HEK293 (cell line): ENCODE measurements around the gene GNPTG.
A peak's percentile ranks its signal among the peaks of the same experiment; 100 is the strongest.

Source experiments
- CTCF ChIA-PET: fragments of 350-600 bp; formaldehyde crosslinking; extraction: SDS; loops from one replicate; lab custom pipeline; 2021; ENCODE audit warnings: antibody characterized with exemption; lab: Yijun Ruan, JAX
- POLR2A ChIA-PET: fragments of 300-600 bp; formaldehyde crosslinking; extraction: SDS; loops from one replicate; lab custom pipeline; 2020; ENCODE audit warnings: antibody characterized with exemption, inconsistent platforms; lab: Yijun Ruan, JAX
- H3K27ac ChIP-seq: fragments of 200-500 bp; sonication (Bioruptor generic); 2 replicates; pipeline ENCODE4 v1.5.1; 2014; ENCODE audit warnings: low read depth, low read length, control low read depth, inconsistent platforms; ENCODE audit errors: extremely low read depth
- H3K36me3 ChIP-seq, 2 experiments: fragments of 200-500 bp in 1 of 2; sonication (Bioruptor generic) in 1 of 2; 1 replicate in 1 of 2; 2 replicates in 1 of 2; pipeline ENCODE4 v1.5.1; 2014 to 2017; ENCODE audit warnings: inconsistent platforms in 2 of 2, low read length in 2 of 2; ENCODE audit not compliant: control insufficient read depth in 2 of 2, insufficient read depth in 1 of 2
- H3K4me1 ChIP-seq: fragments of 200-500 bp; sonication (Bioruptor generic); 2 replicates; pipeline ENCODE4 v1.5.1; 2014; ENCODE audit warnings: mild to moderate bottlenecking, low read length, inconsistent platforms; ENCODE audit not compliant: control insufficient read depth, insufficient read depth
- H3K4me3 ChIP-seq: 2 replicates; pipeline ENCODE4 v1.5.1; 2011; ENCODE audit warnings: low read depth, mild to moderate bottlenecking, control low read depth, low read length, moderate library complexity
- H3K9me3 ChIP-seq: fragments of 200-500 bp; sonication (Bioruptor generic); 2 replicates; pipeline ENCODE4 v1.5.1; 2014; ENCODE audit warnings: low read depth, low read length, inconsistent platforms; ENCODE audit not compliant: control insufficient read depth, insufficient read depth
- AEBP2 ChIP-seq: fragments of 450-650 bp; formaldehyde crosslinking; IDR thresholded peaks from 2 replicates; pipeline ENCODE4 v1.5.1; 2016; ENCODE audit warnings: missing biosample characterization, missing genetic modification characterization, borderline replicate concordance
- EGR2 ChIP-seq: fragments of 450-650 bp; formaldehyde crosslinking; IDR thresholded peaks from 2 replicates; pipeline ENCODE4 v1.5.1; 2016; ENCODE audit warnings: low read depth, missing biosample characterization, missing genetic modification characterization
- FEZF1 ChIP-seq: fragments of 450-650 bp; formaldehyde crosslinking; IDR thresholded peaks from 2 replicates; pipeline ENCODE4 v1.5.1; 2016; ENCODE audit warnings: missing biosample characterization, missing genetic modification characterization
- GLIS1 ChIP-seq: fragments of 450-650 bp; formaldehyde crosslinking; IDR thresholded peaks from 2 replicates; pipeline ENCODE4 v1.5.1; 2016; ENCODE audit warnings: missing biosample characterization, missing genetic modification characterization
- HIC1 ChIP-seq: fragments of 450-650 bp; formaldehyde crosslinking; IDR thresholded peaks from 2 replicates; pipeline ENCODE4 v1.5.1; 2016; ENCODE audit warnings: missing biosample characterization, missing genetic modification characterization
- PATZ1 ChIP-seq: fragments of 450-650 bp; formaldehyde crosslinking; IDR thresholded peaks from 2 replicates; pipeline ENCODE4 v1.5.1; 2016; ENCODE audit warnings: missing biosample characterization, missing genetic modification characterization
- ZFHX2 ChIP-seq: fragments of 450-650 bp; formaldehyde crosslinking; conservative IDR thresholded peaks from 2 replicates; pipeline ENCODE4 v1.5.1; 2016; ENCODE audit warnings: missing biosample characterization, missing genetic modification characterization
- ZIC2 ChIP-seq: fragments of 450-650 bp; formaldehyde crosslinking; IDR thresholded peaks from 2 replicates; pipeline ENCODE4 v1.5.1; 2016; ENCODE audit warnings: missing biosample characterization, missing genetic modification characterization
- ZNF280D ChIP-seq: fragments of 450-650 bp; formaldehyde crosslinking; IDR thresholded peaks from 2 replicates; pipeline ENCODE4 v1.5.1; 2016; ENCODE audit warnings: missing biosample characterization, missing genetic modification characterization
- ZNF341 ChIP-seq: fragments of 450-650 bp; formaldehyde crosslinking; IDR thresholded peaks from 2 replicates; pipeline ENCODE4; 2016; ENCODE audit warnings: low read depth, missing biosample characterization, missing genetic modification characterization
- ZNF350 ChIP-seq: fragments of 450-650 bp; formaldehyde crosslinking; IDR thresholded peaks from 2 replicates; pipeline ENCODE4 v1.5.0; 2017; ENCODE audit warnings: missing biosample characterization, mild to moderate bottlenecking, missing genetic modification characterization
- ZNF362 ChIP-seq: fragments of 450-650 bp; formaldehyde crosslinking; IDR thresholded peaks from 2 replicates; pipeline ENCODE4 v1.5.1; 2016; ENCODE audit warnings: missing biosample characterization, missing genetic modification characterization
- ZNF777 ChIP-seq: fragments of 450-650 bp; formaldehyde crosslinking; IDR thresholded peaks from 2 replicates; pipeline ENCODE4 v1.5.1; 2017; ENCODE audit warnings: missing biosample characterization, missing genetic modification characterization, borderline replicate concordance
- ZNF785 ChIP-seq: fragments of 450-650 bp; formaldehyde crosslinking; IDR thresholded peaks from 2 replicates; pipeline ENCODE4 v1.5.1; 2016; ENCODE audit warnings: missing biosample characterization, missing genetic modification characterization
- ZNF843 ChIP-seq: fragments of 450-650 bp; formaldehyde crosslinking; IDR thresholded peaks from 2 replicates; pipeline ENCODE4 v1.5.1; 2016; ENCODE audit warnings: missing biosample characterization, missing genetic modification characterization
- ZSCAN23 ChIP-seq: fragments of 450-650 bp; formaldehyde crosslinking; IDR thresholded peaks from 2 replicates; pipeline ENCODE4 v1.5.1; 2016; ENCODE audit warnings: missing biosample characterization, missing genetic modification characterization
- ZSCAN5A ChIP-seq: fragments of 450-650 bp; formaldehyde crosslinking; IDR thresholded peaks from 2 replicates; pipeline ENCODE4 v1.5.1; 2016; ENCODE audit warnings: missing biosample characterization, missing genetic modification characterization

Gene GNPTG

GRCh38 chr16:1335996-1336395 lies 15.7 kb upstream of the GNPTG start (continued):
- TF ChIP-seq AEBP2 (no peak), ZNF280D (tag by site-specific recombination) (no peak)

- CTCF ChIA-PET = no interaction called here
- TF ChIP-seq ZNF350 (no peak), ZSCAN23 (tag by site-specific recombination) (no peak), FEZF1 (tag by site-specific recombination) (no peak), ZFHX2 (tag by site-specific recombination) (peak; percentile 54), PATZ1 (tag by site-specific recombination) (no peak), GLIS1 (no peak), ZNF341 (tag by site-specific recombination) (no peak), ZNF843 (tag by site-specific recombination) (no peak), ZNF362 (tag by site-specific recombination) (no peak), ZSCAN5A (tag by site-specific recombination) (no peak), ZIC2 (tag by site-specific recombination) (peak; percentile 9; the same call in 1 of the 2 replicates), ZNF777 (tag by site-specific recombination) (no peak), EGR2 (tag by site-specific recombination) (0 out of 2 replicates have a peak, but pooled peaks have one; percentile 14), HIC1 (tag by site-specific recombination) (peak; percentile 36; the same call in 1 of the 2 replicates), AEBP2 (no peak), ZNF785 (no peak)
- no peak overlapping the region for H3K4me3 ChIP-seq
- POLR2A ChIA-PET = interaction anchor here (1.0 kb wide), 1 partner anchor 10 kb away, joined by 3 read pairs; no protein-coding TSS in a partner anchor
- peaks cover 2% of the 10 kb centered on the region; the same call in 1 of the 2 replicates for H3K4me1 ChIP-seq
- no peak overlapping the region for H3K27ac ChIP-seq
- no peaks in the 10 kb centered on the region for H3K9me3 ChIP-seq
- H3K36me3 ChIP-seq = no peaks in the 10 kb centered on the region
These were observed 15.1 kb upstream of the GNPTG start for GRCh38 chr16:1336619-1337018.
